GM20000 (cell line): ENCODE measurements around the gene GPRIN2.

Experiments used
- DNase-seq: peaks from one replicate; pipeline ENCODE4 v3.0.0; 2012; ENCODE audit warnings: low spot score
- TF ChIP-seq, protein P1 (sequence below): IDR thresholded peaks from 2 replicates; pipeline ENCODE4 v1.5.1; 2012; ENCODE audit warnings: mild to moderate bottlenecking, control low read depth; ENCODE audit errors: extremely low read depth, missing control alignments

The GPRIN2 gene

DNA sequence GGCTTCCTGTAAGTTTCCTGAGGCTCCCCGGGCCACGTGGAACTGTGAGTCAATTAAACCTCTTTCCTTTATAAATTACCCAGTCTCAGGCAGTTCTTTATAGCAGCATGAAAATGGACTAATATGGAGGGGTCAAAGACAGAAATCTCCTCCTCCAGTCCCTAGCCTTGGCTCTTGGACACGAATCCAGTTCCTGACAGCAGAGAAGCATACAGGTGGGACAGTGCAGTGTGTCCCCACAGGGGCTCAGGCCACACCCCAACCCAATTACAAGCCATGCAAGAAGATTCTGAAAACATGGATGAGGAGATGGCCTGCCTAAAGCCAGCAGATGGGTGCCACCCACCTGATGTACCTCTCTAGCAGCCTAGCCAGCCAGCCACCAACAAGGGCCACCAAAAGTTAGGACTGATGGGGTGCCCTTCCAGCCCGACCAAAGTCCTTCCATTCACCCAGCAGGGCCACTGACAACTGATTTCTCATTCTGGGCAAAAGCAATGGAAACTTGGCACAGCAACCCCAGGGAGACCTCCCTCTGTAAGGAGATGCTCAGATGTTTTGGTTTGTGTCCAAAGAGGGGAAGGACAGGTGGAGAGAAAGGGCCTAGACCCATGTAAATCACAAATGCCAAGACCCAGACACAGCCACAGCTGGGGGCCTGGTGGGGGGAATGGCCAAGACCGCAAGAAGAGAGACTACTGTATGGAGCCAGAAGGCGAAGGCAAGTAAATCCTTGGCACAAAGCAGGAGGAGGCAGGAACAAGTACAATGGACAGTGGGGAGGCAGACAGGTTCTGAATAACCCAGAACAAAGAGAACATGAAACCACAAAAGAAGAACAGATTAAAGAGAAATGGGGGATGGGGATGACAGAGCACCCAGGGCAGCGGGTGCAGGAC, 13.6 kb downstream of the GPRIN2 start:
- DNase-seq, result no peak
- TF ChIP-seq, protein P1, sequence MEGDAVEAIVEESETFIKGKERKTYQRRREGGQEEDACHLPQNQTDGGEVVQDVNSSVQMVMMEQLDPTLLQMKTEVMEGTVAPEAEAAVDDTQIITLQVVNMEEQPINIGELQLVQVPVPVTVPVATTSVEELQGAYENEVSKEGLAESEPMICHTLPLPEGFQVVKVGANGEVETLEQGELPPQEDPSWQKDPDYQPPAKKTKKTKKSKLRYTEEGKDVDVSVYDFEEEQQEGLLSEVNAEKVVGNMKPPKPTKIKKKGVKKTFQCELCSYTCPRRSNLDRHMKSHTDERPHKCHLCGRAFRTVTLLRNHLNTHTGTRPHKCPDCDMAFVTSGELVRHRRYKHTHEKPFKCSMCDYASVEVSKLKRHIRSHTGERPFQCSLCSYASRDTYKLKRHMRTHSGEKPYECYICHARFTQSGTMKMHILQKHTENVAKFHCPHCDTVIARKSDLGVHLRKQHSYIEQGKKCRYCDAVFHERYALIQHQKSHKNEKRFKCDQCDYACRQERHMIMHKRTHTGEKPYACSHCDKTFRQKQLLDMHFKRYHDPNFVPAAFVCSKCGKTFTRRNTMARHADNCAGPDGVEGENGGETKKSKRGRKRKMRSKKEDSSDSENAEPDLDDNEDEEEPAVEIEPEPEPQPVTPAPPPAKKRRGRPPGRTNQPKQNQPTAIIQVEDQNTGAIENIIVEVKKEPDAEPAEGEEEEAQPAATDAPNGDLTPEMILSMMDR, result no peak

DNA sequence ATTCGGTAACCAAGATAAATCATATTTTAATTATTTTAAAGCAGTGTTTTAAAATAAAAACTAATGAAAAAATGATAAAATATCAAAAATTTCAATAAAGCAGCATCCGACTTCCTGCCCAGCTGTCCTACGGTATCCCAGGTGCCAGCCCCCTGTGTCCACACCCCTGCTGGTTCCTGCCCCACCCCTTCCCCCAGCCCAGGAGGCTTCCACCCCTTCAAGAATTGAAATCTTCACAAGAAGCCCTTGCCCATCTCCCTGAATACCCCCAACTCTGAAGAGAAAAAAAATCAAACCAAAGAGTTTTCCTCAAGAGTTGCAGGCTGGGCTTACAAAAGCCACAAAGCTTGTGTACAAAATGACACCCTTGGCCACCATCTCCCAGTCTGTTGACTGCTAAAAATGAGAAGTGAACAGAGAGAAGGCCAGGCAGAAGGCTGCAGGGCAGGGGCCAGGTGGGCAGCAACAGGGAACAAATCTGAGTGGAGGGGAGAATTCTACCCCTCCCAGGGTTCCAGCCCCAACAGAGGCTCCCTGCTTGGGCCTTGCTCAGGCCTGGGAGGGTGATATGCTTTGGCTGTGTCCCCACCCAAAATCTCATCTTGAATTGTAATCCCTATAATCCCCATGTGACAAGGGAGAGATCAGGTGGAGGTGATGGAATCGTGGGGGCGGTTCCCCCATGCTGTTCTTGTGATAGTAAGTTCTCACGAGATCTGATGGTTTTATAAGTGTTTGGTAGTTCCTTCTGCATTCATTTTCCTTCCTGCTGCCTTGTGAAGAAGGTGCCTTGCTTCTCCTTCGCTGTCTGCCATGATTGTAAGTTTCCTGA, 14.5 kb downstream of the GPRIN2 start:
- TF ChIP-seq, protein P1, result no peak
- DNase-seq, result no peak

DNA sequence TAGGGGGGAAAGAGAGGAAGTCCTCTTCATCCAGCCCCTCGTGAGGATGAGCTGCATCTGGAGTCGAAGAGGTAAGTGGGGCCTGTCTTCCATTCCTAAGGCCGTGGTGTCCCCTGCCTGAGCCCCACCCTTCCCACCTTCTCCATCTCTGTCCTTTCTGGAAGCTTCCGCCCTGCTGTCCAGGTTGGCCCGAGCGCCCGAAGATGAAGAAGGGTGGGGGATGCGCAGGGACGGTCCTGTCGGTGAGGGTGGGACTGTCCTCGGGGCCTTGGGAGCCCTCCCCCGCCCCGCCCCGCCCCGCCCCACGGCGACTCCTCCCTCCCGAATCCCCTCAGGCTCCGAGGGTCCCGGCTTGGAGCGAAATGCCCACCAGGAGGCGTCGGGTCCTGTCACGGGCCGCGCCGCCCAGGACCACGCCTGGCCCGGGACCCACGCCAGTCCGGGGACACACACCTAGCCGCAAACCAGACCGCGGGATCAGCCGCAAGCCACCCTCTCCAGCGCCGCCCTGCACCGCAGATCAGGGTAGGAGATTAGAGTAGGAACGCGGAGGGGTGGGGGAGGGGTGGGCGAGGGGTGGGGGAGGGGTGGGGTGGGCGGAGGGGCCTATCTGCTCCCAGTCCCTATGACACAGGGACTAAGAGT, 15.3 kb downstream of the GPRIN2 start:
- TF ChIP-seq, protein P1, result no peak
- DNase-seq, result no peak

DNA sequence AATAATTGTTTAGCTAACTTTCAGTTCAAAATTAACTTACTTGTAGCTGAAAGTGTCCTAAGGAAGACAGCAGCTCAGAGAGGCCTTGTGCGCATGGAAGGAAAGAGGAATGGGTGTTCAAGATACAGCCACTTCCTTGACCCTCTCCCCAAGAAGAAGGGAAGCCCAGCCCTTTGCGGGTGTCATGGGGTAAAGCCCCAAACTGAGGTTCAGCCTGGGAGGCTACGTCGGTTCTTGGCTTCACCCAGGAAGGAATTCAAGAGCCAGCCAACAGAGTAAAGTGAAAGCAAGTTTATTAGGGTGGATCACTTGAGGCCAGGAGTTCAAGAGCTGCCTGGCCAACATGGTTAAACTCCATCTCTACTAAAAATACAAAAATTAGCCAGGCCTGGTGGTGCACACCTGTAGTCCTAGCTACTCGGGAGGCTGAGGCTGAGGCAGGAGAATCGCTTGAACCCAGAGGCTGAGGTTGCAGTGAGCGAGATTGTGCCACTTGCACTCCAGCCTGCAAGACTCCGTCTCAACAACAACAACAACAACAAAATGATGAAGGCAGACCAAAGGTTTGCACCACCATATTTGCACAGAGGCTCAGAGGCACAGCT, 15.9 kb downstream of the GPRIN2 start:
- TF ChIP-seq, protein P1, result no peak
- DNase-seq, result no peak

DNA sequence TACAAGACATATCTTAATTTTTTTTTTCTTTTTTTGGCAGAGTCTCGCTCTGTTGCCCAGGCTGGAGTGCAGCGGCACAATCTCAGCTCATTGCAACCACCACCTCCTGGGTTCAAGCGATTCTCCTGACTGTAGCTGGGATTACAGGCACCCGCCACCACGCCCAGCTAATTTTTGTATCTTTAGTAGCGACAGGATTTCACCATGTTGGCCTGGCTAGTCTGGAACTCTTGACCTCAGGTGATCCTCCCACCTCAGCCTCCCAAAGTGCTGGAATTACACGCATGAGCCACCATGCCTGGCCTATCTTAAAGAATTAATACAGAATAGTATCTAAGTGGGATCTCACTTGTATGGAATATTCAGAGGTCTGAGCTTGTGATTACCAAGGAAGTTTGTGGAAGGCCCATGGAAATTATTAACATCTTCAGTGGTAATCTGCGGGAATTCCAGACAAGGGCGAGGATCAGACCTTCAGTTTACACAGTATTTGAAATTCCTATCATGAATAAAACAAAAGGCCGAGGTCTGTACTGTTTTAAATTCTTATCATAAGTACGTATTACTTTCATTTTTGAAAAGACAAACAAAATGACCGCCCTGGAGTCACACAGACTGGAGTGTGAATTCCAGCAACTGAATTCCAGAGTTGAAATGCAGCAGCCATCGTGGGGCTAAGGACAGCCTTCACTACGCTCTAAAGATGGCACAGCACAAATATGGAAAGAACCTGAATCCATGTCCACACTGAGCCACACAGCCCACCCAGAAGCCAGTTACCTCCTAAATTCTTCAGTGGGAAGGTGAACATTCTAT, 16.7 kb downstream of the GPRIN2 start:
- DNase-seq, result no peak
- TF ChIP-seq, protein P1, result no peak

DNA sequence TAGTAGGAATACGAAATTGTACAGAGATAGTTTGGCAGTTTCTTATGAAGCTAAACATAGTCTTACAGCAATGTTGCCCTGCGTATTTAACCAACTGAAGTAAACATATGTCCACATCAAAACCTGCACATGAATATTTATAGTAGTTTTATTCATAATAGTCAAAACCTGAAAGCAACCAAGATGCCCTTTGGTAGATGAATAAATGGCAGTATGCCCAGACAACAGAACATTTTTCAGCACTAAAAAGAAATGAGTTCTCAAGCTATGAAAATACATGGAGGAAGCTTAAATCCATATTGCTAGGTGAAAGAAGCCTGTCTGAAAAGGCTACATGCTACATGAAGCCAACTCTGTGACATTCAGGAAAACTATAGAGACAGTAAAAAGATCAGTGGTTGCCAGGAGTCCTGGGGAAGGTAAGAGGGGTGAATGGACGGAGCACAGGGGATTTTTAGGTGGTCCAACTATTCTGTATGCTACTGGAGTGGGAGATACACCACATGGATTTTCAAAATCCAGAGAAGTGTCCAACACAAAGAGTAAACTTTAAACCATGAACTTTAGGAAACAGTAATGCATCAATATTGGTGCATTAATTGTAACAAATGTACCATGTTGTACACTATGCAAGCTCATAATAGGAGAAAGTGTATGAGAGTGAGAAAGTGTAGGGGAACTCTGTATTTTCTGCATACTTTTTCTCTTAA, 17.6 kb downstream of the GPRIN2 start:
- TF ChIP-seq, protein P1, result no peak
- no peak for DNase-seq
